HG03457 (cell line): ENCODE results near the gene PLXNA3.

Experiments used
- ATAC-seq: cut with Tn5 transposase; IDR thresholded peaks from one replicate; pipeline ENCODE4 v1.9.1; 2021; ENCODE audit warnings: moderate number of reproducible peaks; ENCODE audit not compliant: unreplicated experiment

Gene PLXNA3

GRCh38 chrX:154434394-154435168 lies 23.5 kb upstream of the PLXNA3 start:
- no peak for ATAC-seq

DNA sequence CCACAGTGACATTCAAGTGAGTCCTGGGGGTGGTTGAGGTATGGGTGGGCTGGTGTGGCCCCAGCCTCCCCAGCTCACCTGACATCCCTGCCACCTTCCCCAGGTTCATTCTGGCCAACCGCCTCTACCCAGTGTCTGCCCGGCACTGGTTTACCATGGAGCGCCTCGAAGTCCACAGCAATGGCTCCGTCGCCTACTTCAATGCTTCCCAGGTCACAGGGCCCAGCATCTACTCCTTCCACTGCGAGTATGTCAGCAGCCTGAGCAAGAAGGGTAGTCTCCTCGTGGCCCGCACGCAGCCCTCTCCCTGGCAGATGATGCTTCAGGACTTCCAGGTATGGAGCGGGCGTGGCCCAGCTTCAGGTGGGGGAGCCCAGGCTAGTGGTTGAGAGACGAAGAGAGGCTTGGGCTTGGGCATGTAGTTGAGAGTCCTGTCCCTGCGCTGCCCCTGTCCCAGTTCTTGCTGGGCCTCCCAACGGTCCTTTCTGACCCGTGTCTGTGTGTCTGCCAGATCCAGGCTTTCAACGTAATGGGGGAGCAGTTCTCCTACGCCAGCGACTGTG lies 22.8 kb upstream of the PLXNA3 start:
- ATAC-seq, result no peak

DNA sequence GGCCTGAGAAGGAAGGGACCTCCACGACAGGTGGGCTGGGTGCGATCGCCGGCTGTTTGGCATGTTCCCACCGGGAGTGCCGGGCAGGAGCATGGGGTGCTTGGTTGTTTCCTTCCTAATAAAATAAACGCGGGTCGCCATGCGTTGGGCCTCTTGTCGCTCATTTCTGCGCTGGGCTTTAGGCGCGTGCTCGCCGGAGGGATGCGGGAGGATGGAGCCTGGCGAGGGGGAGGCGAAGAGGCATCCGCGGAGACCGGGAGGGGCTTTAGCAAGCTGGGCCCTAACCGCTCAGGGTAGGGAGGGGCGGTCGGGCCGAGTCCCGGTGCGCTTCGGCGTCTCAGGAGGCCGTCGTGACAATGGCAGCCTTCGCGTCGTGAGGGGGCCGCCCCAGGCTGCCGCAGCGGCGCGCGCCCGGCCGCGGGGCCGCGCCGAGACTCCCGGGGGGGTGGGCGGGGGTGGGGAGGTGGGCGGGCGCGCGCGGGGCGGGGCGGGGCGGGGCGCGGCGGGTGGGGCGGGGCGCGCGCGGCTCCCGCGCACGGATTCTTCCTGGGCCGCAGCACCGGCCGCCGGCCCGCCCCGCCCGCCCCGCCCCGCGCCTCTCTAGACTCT lies 21.6 kb upstream of the PLXNA3 start:
- ATAC-seq, result no peak

DNA sequence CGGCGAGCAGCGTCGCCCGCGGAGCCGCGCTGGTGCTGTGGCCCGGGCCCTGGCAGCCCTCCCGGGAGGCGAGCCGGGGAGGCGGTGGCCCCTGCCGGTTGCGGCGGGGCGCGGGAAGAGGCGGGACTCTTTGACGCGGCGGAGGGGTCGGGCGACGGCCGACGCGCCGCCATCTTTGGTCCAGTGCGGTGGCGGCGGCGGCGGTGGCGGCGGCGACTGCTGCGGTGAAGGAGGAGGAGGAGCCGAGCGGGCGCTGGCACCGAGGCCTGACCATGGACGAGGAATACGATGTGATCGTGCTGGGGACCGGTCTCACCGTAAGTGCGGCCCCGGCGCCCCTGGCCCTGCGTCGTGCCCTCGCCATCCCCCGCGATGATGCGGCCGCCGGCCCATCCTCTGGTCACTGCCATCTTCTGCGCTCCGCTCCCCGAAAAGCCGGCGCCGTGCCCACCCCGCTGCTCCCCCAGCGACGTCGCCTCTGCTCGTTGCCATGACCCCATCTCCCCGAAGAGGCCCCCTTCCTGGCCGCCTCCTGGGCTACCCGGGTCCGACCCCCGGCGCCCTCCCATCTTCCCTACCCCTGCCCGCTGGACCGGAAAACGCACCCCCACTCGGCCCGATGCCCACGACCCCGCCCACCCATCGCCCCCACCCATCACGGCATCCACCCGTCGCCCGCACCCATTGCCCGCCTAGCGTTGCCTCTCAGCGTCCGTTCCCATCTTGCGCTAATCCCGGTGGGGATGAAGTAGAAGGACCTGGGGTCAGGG lies 20.9 kb upstream of the PLXNA3 start, which contains the start of gene GDI1:
TSS of gene GDI1 (plus strand) at position 172 of the 770 bp plus-strand sequence. CDS start at position 273, 101 bp downstream.
- no peak for ATAC-seq

- ATAC-seq, result no peak
Measured at GRCh38 chrX:154437971-154438893, 19.8 kb upstream of the PLXNA3 start.

DNA sequence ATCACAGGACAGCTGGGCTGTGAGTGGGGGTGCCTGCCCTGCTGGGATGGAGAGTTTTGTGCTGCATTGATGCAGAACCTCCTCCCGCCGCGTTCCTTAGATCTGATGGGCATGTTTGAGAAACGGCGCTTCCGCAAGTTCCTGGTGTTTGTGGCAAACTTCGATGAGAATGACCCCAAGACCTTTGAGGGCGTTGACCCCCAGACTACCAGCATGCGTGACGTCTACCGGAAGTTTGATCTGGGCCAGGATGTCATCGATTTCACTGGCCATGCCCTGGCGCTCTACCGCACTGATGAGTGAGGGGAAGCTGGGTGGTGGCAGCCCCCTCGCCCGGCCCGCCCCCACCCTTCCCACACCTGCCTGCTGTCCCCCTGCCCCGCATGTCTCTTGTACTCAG lies 18.2 kb upstream of the PLXNA3 start:
- no peak for ATAC-seq

DNA sequence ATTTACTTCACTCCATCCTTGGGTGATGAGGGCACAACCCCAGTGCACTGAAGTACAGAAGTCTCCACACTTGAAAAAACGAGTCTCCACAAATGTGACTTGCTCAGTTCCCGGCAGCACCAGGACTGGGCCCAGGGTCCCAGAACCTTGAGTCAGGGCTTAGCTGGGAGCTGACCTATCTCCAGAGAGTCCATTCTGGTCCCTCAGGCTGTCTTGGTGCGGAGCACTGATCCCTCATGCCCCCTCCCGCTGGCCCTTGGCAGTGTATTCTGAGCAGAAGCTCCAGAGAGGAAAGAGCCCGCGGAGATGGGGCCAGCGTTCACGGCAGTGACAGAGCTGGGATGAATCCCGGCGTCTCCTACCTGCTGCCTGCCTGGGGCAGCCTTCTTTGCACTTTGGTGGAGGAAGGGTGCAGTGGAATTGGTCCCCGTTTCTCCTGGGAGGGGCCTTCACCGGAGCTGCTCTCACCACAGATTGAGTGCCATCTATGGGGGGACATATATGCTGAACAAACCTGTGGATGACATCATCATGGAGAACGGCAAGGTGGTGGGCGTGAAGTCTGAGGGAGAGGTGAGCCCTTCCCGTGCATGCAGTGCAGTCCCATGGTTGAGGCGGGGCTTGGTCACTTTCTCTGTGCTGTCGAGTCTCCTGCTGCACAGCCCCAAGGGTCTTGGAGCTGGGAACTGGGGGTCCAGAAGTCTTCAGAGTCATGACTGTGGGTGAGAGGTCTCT lies 17.3 kb upstream of the PLXNA3 start:
- ATAC-seq, result no peak

- no peak for ATAC-seq
Measured at GRCh38 chrX:154441564-154441963, 16.5 kb upstream of the PLXNA3 start.

GRCh38 chrX:154441984-154442707 lies 15.9 kb upstream of the PLXNA3 start:
- no peak for ATAC-seq

DNA sequence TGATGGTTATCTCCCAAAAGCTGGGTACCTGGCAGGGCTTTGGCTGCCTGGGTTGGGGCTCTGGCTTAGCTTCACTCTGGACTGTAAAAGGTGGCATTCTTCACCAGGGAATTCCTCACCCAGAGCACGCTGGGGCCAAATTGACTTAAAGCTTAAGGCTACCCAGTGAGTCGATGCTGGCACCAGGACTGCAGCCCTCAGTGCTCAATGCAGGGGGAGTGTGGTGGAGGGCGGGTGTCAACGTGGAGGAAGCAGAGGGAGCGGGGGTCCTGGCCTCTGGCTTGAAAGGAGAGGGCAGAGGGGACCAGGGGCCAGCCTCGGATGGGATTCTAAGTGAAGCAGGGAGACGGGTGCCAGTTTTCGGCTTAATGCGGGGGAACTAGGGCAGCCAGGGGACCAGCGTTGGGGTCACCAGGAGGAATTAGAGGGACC lies 14.6 kb upstream of the PLXNA3 start:
- ATAC-seq, result no peak

- ATAC-seq, result peak; percentile 77
Measured at GRCh38 chrX:154443992-154444754, 13.9 kb upstream of the PLXNA3 start, which contains the start of gene FAM50A. Gene FAM50A, plus strand, starts transcription at chrX:154444141. Its CDS starts 95 bp downstream, at chrX:154444236.

DNA sequence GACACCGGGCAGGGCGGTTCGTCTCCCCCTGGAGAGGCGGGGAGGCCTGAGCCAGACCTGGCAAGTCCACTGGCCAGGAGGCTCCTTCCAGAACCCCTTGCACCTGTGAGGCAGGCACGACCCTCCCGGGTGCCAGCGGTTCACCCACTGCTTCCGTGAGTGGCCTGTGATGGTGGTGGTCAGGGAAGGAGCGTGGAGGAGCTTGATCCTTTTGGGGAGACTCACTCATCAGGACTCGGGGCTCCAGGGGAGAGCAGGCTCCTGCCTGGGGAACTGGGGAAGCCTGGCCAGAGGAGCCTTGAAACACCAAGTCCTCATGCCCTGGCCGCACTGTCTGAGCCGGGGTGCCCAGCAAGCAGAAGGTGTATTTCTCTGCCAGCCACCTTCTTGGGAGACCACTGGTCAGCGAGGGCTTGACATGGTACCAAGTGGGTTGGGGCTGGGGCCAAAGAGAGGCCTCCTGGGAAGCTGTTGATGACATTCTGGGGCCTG lies 13.3 kb upstream of the PLXNA3 start:
- ATAC-seq, result no peak

- no peak for ATAC-seq
Measured at GRCh38 chrX:154445776-154446175, 12.3 kb upstream of the PLXNA3 start.

GRCh38 chrX:154446430-154446829 lies 11.7 kb upstream of the PLXNA3 start:
- ATAC-seq, result no peak

DNA sequence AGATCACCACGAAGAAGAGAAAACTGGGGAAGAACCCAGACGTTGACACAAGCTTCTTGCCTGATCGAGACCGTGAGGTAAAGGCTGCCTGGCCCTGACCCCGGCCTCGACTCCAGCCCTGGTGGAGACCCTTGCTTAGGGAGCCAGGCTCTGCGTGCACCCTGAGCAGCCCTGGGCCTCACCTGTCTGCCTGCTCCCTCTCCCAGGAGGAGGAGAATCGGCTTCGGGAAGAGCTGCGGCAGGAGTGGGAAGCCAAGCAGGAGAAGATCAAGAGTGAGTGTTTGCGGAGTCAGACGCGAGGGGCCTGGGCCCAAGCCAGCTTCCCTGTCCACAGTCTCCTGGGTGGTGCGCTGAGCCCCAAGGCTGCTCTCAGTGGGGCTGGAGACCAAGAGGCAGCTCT lies 9.6 kb upstream of the PLXNA3 start:
- no peak for ATAC-seq

GRCh38 chrX:154449618-154450017 lies 8.5 kb upstream of the PLXNA3 start:
- no peak for ATAC-seq

GRCh38 chrX:154450312-154450711 lies 7.8 kb upstream of the PLXNA3 start:
- ATAC-seq, result no peak

DNA sequence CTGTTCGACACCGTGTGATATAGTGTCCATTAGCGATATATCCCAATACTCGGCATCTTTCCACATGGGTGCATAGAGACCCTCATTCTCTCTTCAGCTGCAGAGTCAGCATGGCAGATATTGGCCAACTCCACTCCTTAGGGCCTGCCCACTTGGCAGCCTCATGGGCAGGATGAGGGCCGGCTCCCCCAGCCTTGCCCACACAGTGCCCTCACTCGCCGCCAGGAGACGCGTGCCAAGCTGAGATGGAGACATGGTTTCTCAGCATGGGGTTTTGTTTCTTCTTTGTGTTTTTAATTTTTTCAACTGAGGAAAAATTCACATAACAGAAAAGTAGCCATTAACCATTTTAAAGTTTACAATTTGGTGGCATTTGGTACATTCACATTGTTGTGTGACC lies 5.3 kb upstream of the PLXNA3 start:
- ATAC-seq, result no peak
